Measurements from ENCODE around the gene SLC4A1AP. TPM values are rescaled to one million over a fixed set of nuclear protein-coding genes. Genes with fewer than 3 reads are reported as not detected.

The SLC4A1AP gene
- total and polyA plus RNA-seq, 10 of the 15 experiments (the other 5 are each of a cell fraction or from before 2014, with no cell fraction given) = 6.5 to 30.1 (median 21.5) TPM

- TF ChIP-seq, protein P1, sequence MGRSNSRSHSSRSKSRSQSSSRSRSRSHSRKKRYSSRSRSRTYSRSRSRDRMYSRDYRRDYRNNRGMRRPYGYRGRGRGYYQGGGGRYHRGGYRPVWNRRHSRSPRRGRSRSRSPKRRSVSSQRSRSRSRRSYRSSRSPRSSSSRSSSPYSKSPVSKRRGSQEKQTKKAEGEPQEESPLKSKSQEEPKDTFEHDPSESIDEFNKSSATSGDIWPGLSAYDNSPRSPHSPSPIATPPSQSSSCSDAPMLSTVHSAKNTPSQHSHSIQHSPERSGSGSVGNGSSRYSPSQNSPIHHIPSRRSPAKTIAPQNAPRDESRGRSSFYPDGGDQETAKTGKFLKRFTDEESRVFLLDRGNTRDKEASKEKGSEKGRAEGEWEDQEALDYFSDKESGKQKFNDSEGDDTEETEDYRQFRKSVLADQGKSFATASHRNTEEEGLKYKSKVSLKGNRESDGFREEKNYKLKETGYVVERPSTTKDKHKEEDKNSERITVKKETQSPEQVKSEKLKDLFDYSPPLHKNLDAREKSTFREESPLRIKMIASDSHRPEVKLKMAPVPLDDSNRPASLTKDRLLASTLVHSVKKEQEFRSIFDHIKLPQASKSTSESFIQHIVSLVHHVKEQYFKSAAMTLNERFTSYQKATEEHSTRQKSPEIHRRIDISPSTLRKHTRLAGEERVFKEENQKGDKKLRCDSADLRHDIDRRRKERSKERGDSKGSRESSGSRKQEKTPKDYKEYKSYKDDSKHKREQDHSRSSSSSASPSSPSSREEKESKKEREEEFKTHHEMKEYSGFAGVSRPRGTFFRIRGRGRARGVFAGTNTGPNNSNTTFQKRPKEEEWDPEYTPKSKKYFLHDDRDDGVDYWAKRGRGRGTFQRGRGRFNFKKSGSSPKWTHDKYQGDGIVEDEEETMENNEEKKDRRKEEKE (IDR thresholded peaks at IDR 0.05) = no peak
- TF ChIP-seq JUND (IDR thresholded peaks at IDR 0.05; ENCODE audit: low read depth, low read length) (no peak), SUZ12 (IDR thresholded peaks at IDR 0.05; ENCODE audit: unreplicated experiment) (no peak), LARP7 (IDR thresholded peaks at IDR 0.05) (no peak), STAT1 (conservative IDR thresholded peaks at IDR 0.05) (no peak)
These were observed 38.6 kb downstream of the SLC4A1AP start (continued) for GRCh38 chr2:27702302-27702701.

- ATAC-seq = peak; percentile 97
- WGBS (ENCODE audit: insufficient coverage, insufficient replicate concordance, low lambda C conversion rate, missing lambda C conversion rate) = 29% methylated on average over 9 of the region's 9 CpGs
- DNase-seq (ENCODE audit: low read depth, low spot score) = peak; percentile 40
- Histone ChIP-seq H2AFZ (ENCODE audit: control insufficient read depth, low read depth, low read length) (peak overlapping the region; percentile 21; the same call in 1 of the 2 replicates), H3K4me2 (ENCODE audit: control insufficient read depth, insufficient read depth) (no peak overlapping the region), H3K4me1 (ENCODE audit: control insufficient read depth, insufficient read depth, low read length) (no peaks in the 10 kb centered on the region), H3K79me2 (ENCODE audit: control insufficient read depth, insufficient read depth, low read length) (no peaks in the 10 kb centered on the region), H3K9me3 (replicated peaks; ENCODE audit: control insufficient read depth, insufficient read depth, low read length) (no peaks in the 10 kb centered on the region), H3K27ac (ENCODE audit: control insufficient read depth, insufficient read depth) (no peak overlapping the region), H3K36me3 (ENCODE audit: control insufficient read depth in 2 of 2, insufficient read depth in 2 of 2, low read length in 1 of 2) (no peaks in the 10 kb centered on the region), H3K9ac (ENCODE audit: control insufficient read depth, insufficient read depth, low read length) (no peak overlapping the region), H4K20me1 (ENCODE audit: control insufficient read depth, insufficient read depth) (no peaks in the 10 kb centered on the region), H3K27me3 (replicated peaks in 1 of 2; ENCODE audit: control insufficient read depth in 2 of 2, insufficient read depth in 2 of 2, low read length in 1 of 2) (no peaks in the 10 kb centered on the region), H3K4me3 (no peak overlapping the region)
- intact Hi-C loops (cut with micrococcal nuclease; ENCODE audit: unreplicated experiment) = loop anchor here (1.0 to 2.0 kb wide), 3 partner anchors 693 to 749 kb away; no protein-coding TSS in a partner anchor
- ChIA-PET SMC1A (ENCODE audit: uncharacterized antibody, unreplicated experiment) (interaction anchor here (0.6 to 1.9 kb wide), 8 partner anchors 8 to 789 kb away, joined by 3 to 7 read pairs (median 5); no protein-coding TSS in a partner anchor), POLR2A (interaction anchor here (0.5 kb wide), 1 partner anchor 179 kb away, joined by 3 read pairs; no protein-coding TSS in a partner anchor), CTCF (interaction anchor here (0.7 to 3.6 kb wide), 30 partner anchors 9 to 832 kb away, joined by 3 to 23 read pairs (median 4); no protein-coding TSS in a partner anchor), RAD21 (ENCODE audit: unreplicated experiment) (interaction anchor here (0.9 to 3.1 kb wide), 4 partner anchors 9 to 749 kb away, joined by 3 to 15 read pairs (median 4); no protein-coding TSS in a partner anchor)
- no TSS peak for BruUV-seq (replicated peaks)
- peak; percentile 95 for FAIRE-seq
- in situ Hi-C loops (cut with MboI) = no loop called here
- TF ChIP-seq EZH2 (IDR thresholded peaks at IDR 0.05; ENCODE audit: borderline replicate concordance, control insufficient read depth, low read depth, low read length) = no peak
- TF ChIP-seq KLF5 (IDR thresholded peaks at IDR 0.05; ENCODE audit: partially characterized antibody) = no peak
- no peak for TF ChIP-seq NR2F1 (conservative IDR thresholded peaks at IDR 0.05)
- no peak for TF ChIP-seq NFIC (IDR thresholded peaks at IDR 0.05; ENCODE audit: low read depth, low read length)
- no peak for TF ChIP-seq TAF1 (IDR thresholded peaks at IDR 0.05; ENCODE audit: borderline replicate concordance, low read depth, low read length)
- TF ChIP-seq SUZ12 (IDR thresholded peaks at IDR 0.05; ENCODE audit: unreplicated experiment) = no peak
- no peak for TF ChIP-seq SMAD1 (IDR thresholded peaks at IDR 0.05; ENCODE audit: low read depth, partially characterized antibody)
- TF ChIP-seq NKRF (conservative IDR thresholded peaks at IDR 0.05) = no peak
- TF ChIP-seq BHLHE40 (IDR thresholded peaks at IDR 0.05; ENCODE audit: borderline replicate concordance in 1 of 2, low read depth in 2 of 2, low read length in 1 of 2) = no peak
- no peak for TF ChIP-seq EED (IDR thresholded peaks at IDR 0.05; ENCODE audit: low read depth)
- TF ChIP-seq RAD21 (IDR thresholded peaks at IDR 0.05; ENCODE audit: insufficient read depth, low read depth, low read length) = peak; percentile 94
- TF ChIP-seq ZBED1 (IDR thresholded peaks at IDR 0.05; ENCODE audit: borderline replicate concordance) = no peak
These were observed 40.1 kb downstream of the SLC4A1AP start for GRCh38 chr2:27703638-27704341.
